Brain microvascular endothelial cell (primary cell): ENCODE results near the gene LY6G6F.
A peak's percentile ranks its signal among the peaks of the same experiment; 100 is the strongest.
"Not testable (repeated sequence)": the region's sequence is repeated elsewhere in the genome, so short reads cannot be mapped to it uniquely, and the experiment has no call there.

Experiments
- DNase-seq: peaks from one replicate; pipeline ENCODE4 v3.0.0-alpha.2; 2020
- H3K27ac ChIP-seq: fragments of 250-450 bp; sonication (Bioruptor Pico); 2 replicates; pipeline ENCODE4 v1.5.1; 2020; ENCODE audit warnings: mild to moderate bottlenecking, moderate library complexity
- H3K27me3 ChIP-seq: fragments of 250-450 bp; sonication (Bioruptor Pico); replicated peaks from 2 replicates; pipeline ENCODE4 v1.5.1; 2020; ENCODE audit warnings: mild to moderate bottlenecking
- H3K36me3 ChIP-seq: fragments of 250-450 bp; sonication (Bioruptor Pico); replicated peaks from 2 replicates; pipeline ENCODE4 v1.5.1; 2020; ENCODE audit warnings: mild to moderate bottlenecking
- H3K4me3 ChIP-seq: 2 replicates; pipeline ENCODE4 v1.5.1; 2011; ENCODE audit warnings: low read depth, mild to moderate bottlenecking, control low read depth, low read length, moderate library complexity
- CTCF ChIP-seq: IDR thresholded peaks from 2 replicates; pipeline ENCODE4 v1.5.1; 2011; ENCODE audit warnings: low read depth, mild to moderate bottlenecking, moderate library complexity, low read length, control low read depth, inconsistent platforms; ENCODE audit errors: missing control alignments
- in situ Hi-C: cut with HindIII; loops from 2 replicates; pipeline ENCODE4 v1.10.0; 2017; ENCODE audit warnings: low sequenced_read_pairs, low pct_ligation_motif_present

The LY6G6F gene

DNA sequence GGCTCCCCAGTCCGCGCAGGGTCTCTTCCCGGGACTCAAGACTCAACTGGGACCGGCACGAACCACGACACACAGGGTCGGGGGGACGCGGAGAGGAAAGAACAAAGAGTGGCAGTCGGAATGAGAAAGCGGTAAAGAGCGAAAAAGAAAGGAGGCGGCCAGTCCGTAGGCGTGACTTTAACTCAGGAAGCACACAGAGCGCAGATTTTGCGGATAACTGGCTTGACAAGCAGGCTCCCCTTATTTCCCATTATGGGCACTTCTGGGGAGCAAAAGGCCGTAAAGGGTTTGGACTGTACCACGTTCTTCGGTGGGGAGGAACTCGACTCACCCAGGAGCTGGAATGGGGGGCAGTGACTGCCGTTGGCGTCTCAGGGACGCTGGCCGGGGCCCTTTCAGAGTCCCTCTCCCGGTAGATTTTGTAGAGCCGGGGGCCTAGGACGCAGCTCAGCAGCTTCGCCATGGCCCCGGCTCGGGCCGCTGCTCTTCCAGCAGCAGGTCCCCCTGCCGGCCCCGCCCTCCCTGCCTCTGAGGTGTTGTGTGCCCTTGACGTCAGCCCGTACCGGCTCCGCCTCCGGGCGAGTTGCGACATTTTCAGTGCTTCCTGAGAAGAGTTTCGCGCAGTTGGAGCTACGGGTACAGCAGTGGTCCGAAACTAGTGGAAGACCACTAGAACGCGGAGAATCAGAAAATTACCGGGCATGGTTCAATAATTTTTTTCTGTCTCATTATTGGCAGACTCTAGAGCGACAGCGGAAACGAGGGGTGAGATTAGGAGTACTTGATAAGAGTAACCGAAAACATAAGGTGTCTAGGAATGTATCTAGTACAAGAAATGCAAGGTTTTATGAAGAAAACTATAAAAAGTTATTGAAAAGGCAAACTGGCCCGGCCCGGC lies 3.6 kb upstream of the LY6G6F start, which contains the start of gene ABHD16A:
Gene ABHD16A, minus strand, starts transcription at position 506 of the 898 bp plus-strand sequence. Its CDS starts 43 bp downstream, at position 463.
- in situ Hi-C loops = no loop called here
- Histone ChIP-seq H3K4me3 (peak within 1 kb of the TSS; percentile 92), H3K36me3 (peaks cover 4% of the 10 kb centered on the region), H3K27ac (peak within 1 kb of the TSS; percentile 84), H3K27me3 (no peaks in the 10 kb centered on the region)
- TF ChIP-seq CTCF = peak; percentile 11
- peak; percentile 98 for DNase-seq

GRCh38 chr6:31705931-31706330 lies 735 bp upstream of the LY6G6F start:
- in situ Hi-C loops = no loop called here
- no peak overlapping the region for H3K4me3 ChIP-seq
- no peak overlapping the region for H3K27ac ChIP-seq
- no peak for TF ChIP-seq CTCF
- no peaks in the 10 kb centered on the region for H3K27me3 ChIP-seq
- H3K36me3 ChIP-seq = peaks cover under 1% of the 10 kb centered on the region
- no peak for DNase-seq

GRCh38 chr6:31707701-31708100 lies 1.0 kb downstream of the LY6G6F start:
- Histone ChIP-seq H3K36me3 (no peaks in the 10 kb centered on the region), H3K4me3 (no peak overlapping the region), H3K27ac (no peak overlapping the region), H3K27me3 (no peaks in the 10 kb centered on the region)
- no peak for DNase-seq
- no peak for TF ChIP-seq CTCF
- in situ Hi-C loops = no loop called here

DNA sequence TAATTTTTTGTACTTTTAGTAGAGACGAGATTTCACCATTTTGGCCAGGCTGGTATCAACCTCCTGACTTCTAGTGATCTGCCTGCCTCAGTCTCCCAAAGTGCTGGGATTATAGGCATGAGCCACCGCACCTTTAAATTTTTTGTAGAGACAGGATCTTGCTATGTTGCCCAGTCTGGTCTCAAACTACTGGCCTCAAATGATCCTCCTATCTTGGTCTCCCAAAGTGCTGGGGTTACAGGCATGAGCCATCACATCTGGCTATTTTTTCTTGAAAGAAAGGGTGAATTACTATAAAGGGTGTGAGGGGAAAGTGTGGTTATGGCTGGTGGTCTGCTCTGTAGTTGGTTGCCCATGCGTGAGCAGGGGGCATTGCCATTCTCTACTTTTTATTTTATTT lies 1.6 kb downstream of the LY6G6F start:
- DNase-seq = no peak
- in situ Hi-C loops = no loop called here
- TF ChIP-seq CTCF = no peak
- Histone ChIP-seq H3K27me3 (no peaks in the 10 kb centered on the region), H3K36me3 (no peaks in the 10 kb centered on the region), H3K27ac (no peak overlapping the region), H3K4me3 (no peak overlapping the region)

- H3K27me3 ChIP-seq, H3K4me3 ChIP-seq, in situ Hi-C loops, H3K27ac ChIP-seq, DNase-seq, H3K36me3 ChIP-seq: not testable (repeated sequence)
Measured at GRCh38 chr6:31709157-31709556, 2.5 kb downstream of the LY6G6F start.

DNA sequence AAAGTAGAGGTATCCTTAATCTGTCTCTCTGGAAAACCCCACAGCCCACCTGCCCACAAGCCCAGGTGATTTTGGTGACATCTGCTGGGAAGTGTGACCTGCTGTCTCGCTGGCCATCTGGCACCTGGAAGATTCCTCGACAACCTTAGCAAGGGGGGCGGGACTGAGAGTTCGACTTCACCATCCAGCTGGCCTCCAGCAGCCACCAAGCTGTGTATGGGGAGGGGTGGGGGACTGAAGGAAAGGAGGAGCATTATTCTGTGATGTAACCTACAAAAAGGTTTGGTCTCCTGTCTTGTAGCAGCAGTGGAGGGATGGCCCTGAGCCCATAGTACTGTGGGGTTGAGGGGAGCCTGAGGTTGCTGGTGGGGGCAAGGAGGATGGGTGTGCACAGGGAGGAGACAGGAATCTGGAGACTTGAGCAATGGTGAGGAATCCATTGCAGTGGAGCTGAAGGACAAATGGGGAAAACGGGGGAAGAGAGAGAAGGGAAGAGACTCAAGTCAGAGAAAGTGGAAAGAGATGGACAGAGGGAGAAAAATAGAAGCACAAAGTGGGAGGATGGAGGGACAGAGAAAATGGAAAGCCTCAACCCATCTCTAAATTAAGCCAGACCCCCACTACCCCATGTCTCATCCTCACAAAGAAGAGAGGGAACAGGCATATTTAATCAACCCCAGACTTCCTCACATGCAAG lies 4.0 kb downstream of the LY6G6F start:
- H3K4me3 ChIP-seq = no peak overlapping the region
- no peaks in the 10 kb centered on the region for H3K27me3 ChIP-seq
- no peaks in the 10 kb centered on the region for H3K36me3 ChIP-seq
- no peak for DNase-seq
- no peak overlapping the region for H3K27ac ChIP-seq
- in situ Hi-C loops = no loop called here
- no peak for TF ChIP-seq CTCF
